Mammary epithelial cell (primary cell): Measurements from ENCODE around the gene SLC12A9.

Source experiments
- CTCF ChIP-seq, 2 donors: IDR thresholded peaks in 1 of 2; conservative IDR thresholded peaks in 1 of 2; 2 replicates each; pipeline ENCODE4 v1.5.1; 2011 to 2012; ENCODE audit warnings: inconsistent platforms in 2 of 2, low read length in 2 of 2, mild to moderate bottlenecking in 2 of 2, control low read depth in 1 of 2, low read depth in 1 of 2; ENCODE audit not compliant: insufficient read depth in 1 of 2; ENCODE audit errors: extremely low read depth in 1 of 2
- EZH2 ChIP-seq: IDR thresholded peaks from 2 replicates; pipeline ENCODE4 v1.6.1; 2012; ENCODE audit warnings: low read length, inconsistent platforms, borderline replicate concordance

DNA sequence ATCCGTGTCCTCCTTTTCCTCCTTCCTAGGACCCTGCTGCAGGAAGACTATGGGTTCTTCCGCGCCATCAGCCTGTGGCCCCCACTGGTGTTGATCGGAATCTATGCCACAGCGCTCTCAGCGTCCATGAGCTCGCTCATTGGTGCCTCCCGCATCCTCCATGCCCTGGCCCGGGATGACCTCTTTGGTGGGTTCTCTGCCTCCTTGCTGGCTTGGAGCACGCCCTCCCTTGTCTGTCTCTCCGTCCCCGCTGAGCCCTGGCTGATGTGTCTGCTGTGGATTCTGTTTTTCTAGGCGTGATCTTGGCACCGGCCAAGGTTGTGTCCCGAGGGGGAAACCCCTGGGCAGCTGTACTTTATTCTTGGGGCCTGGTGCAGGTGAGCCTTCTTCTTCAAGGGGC lies 7.3 kb downstream of the SLC12A9 start:
- no peak for TF ChIP-seq CTCF (conservative IDR thresholded peaks at IDR 0.05 in 1 of 2, IDR thresholded peaks at IDR 0.05 in 1 of 2; ENCODE audit: extremely low read depth in 1 of 2, insufficient read depth in 1 of 2, low read depth in 1 of 2, low read length in 2 of 2)
- no peak for TF ChIP-seq EZH2
